Stimulated activated CD4-positive, alpha-beta T cell treated with anti-CD3 and anti-CD28 coated beads, TNF-alpha, amount 100 ng/mL, for 24 hours (primary cell): ENCODE measurements around the gene MRPL20.
"Not testable (repeated sequence)": the region's sequence is repeated elsewhere in the genome, so short reads cannot be mapped to it uniquely, and the experiment has no call there.

Experiments
- DNase-seq, 3 experiments: peaks; one replicate each; pipeline ENCODE4 v3.0.0-alpha.2; 2020; ENCODE audit warnings: low read depth in 3 of 3

Gene MRPL20

GRCh38 chr1:1426496-1427105, 19.5 kb upstream of the MRPL20 start:
- no peak for DNase-seq

- DNase-seq, result no peak
Measured at GRCh38 chr1:1425753-1426495, 18.8 kb upstream of the MRPL20 start.

GRCh38 chr1:1425426-1425752, 18.3 kb upstream of the MRPL20 start:
- DNase-seq, result no peak

GRCh38 chr1:1424707-1425106, 17.6 kb upstream of the MRPL20 start:
- no peak for DNase-seq

GRCh38 chr1:1423245-1423597, 16.1 kb upstream of the MRPL20 start:
- DNase-seq, result no peak

- no peak for DNase-seq
Measured at GRCh38 chr1:1422465-1423244, 15.6 kb upstream of the MRPL20 start.

- DNase-seq, result no peak
Measured at GRCh38 chr1:1421907-1422464, 14.9 kb upstream of the MRPL20 start.

GRCh38 chr1:1421147-1421906, 14.2 kb upstream of the MRPL20 start, which contains the start of gene ANKRD65:
TSS of gene ANKRD65 (minus strand) at chr1:1421276. CDS start at chr1:1421005, 271 bp downstream.
- no peak for DNase-seq

GRCh38 chr1:1420654-1421141, 13.6 kb upstream of the MRPL20 start:
- no peak for DNase-seq

GRCh38 chr1:1419813-1420653, 12.9 kb upstream of the MRPL20 start:
- DNase-seq, result no peak

GRCh38 chr1:1419363-1419812, 12.3 kb upstream of the MRPL20 start:
- DNase-seq, result no peak

GRCh38 chr1:1418464-1419362, 11.6 kb upstream of the MRPL20 start:
- DNase-seq, result no peak

- DNase-seq, result not testable (repeated sequence)
Measured at GRCh38 chr1:1417825-1418463, 10.9 kb upstream of the MRPL20 start.

GRCh38 chr1:1417396-1417795, 10.3 kb upstream of the MRPL20 start:
- DNase-seq, result not testable (repeated sequence)

- DNase-seq, result no peak
Measured at GRCh38 chr1:1415751-1416150, 8.7 kb upstream of the MRPL20 start.

- not testable (repeated sequence) for DNase-seq
Measured at GRCh38 chr1:1412311-1412902, 5.3 kb upstream of the MRPL20 start.

- DNase-seq, result no peak
Measured at GRCh38 chr1:1411626-1412025, 4.5 kb upstream of the MRPL20 start.

GRCh38 chr1:1410238-1410637, 3.1 kb upstream of the MRPL20 start:
- DNase-seq, result not testable (repeated sequence)
